HG03558 (cell line): Measurements from ENCODE around the gene ARHGAP29.

Source experiments
- ATAC-seq: cut with Tn5 transposase; IDR thresholded peaks from one replicate; pipeline ENCODE4 v1.9.1; 2021; ENCODE audit warnings: moderate number of reproducible peaks; ENCODE audit not compliant: unreplicated experiment; ENCODE audit errors: extremely low read depth

The ARHGAP29 gene

GRCh38 chr1:94260635-94261387, 23.4 kb upstream of the ARHGAP29 start:
- ATAC-seq = no peak

- no peak for ATAC-seq
These were observed 22.4 kb upstream of the ARHGAP29 start for GRCh38 chr1:94259635-94260289.

- ATAC-seq = no peak
These were observed 21.5 kb upstream of the ARHGAP29 start for GRCh38 chr1:94258873-94259331.

GRCh38 chr1:94257444-94257843, 20.1 kb upstream of the ARHGAP29 start:
- no peak for ATAC-seq

GRCh38 chr1:94255476-94255875, 18.1 kb upstream of the ARHGAP29 start:
- ATAC-seq = no peak

GRCh38 chr1:94254073-94254810, 16.9 kb upstream of the ARHGAP29 start:
- no peak for ATAC-seq

GRCh38 chr1:94253456-94254017, 16.2 kb upstream of the ARHGAP29 start:
- ATAC-seq = no peak

GRCh38 chr1:94250341-94250740, 13.0 kb upstream of the ARHGAP29 start:
- ATAC-seq = no peak

- no peak for ATAC-seq
These were observed 11.7 kb upstream of the ARHGAP29 start for GRCh38 chr1:94248956-94249688.

GRCh38 chr1:94247138-94248094, 10.0 kb upstream of the ARHGAP29 start:
- no peak for ATAC-seq

- ATAC-seq = no peak
These were observed 9.3 kb upstream of the ARHGAP29 start for GRCh38 chr1:94246692-94247137.

- no peak for ATAC-seq
These were observed 8.5 kb upstream of the ARHGAP29 start for GRCh38 chr1:94245747-94246438.

- ATAC-seq = no peak
These were observed 7.4 kb upstream of the ARHGAP29 start for GRCh38 chr1:94244816-94245215.

GRCh38 chr1:94243665-94244064, 6.3 kb upstream of the ARHGAP29 start:
- no peak for ATAC-seq

GRCh38 chr1:94240822-94241221, 3.4 kb upstream of the ARHGAP29 start:
- no peak for ATAC-seq

GRCh38 chr1:94239796-94240195, 2.4 kb upstream of the ARHGAP29 start:
- no peak for ATAC-seq

GRCh38 chr1:94239051-94239450, 1.7 kb upstream of the ARHGAP29 start:
- no peak for ATAC-seq

GRCh38 chr1:94236630-94237290, 624 bp downstream of the ARHGAP29 start:
- no peak for ATAC-seq
